Dedifferentiated amniotic fluid mesenchymal stem cell (primary cell): Measurements from ENCODE around the gene KCNMB2.
"Not testable (repeated sequence)": the region's sequence is repeated elsewhere in the genome, so short reads cannot be mapped to it uniquely, and the experiment has no call there.

Experiments
- DNase-seq: peaks from one replicate; pipeline ENCODE4 v3.0.0-alpha.2; 2016; ENCODE audit errors: extremely low spot score

The KCNMB2 gene

DNA sequence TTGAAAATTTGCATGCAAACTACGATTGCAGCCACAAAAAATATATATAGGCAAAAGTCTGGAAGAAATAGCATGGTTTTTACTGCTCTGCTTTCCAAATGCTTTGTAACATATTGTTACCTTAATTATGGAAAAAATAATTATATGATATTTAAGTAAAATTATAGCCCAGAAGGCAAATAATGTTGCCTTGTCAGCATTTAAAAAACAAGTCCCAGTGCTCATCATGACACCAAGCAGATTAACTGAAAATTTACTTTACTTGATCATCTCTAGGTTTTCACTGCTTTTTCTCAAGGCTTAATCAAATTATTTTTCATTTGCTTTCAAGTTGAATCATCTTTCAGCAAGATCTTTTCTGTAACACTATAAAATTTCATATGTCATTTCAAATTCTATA lies 272.5 kb downstream of the KCNMB2 start:
- no peak for DNase-seq

DNA sequence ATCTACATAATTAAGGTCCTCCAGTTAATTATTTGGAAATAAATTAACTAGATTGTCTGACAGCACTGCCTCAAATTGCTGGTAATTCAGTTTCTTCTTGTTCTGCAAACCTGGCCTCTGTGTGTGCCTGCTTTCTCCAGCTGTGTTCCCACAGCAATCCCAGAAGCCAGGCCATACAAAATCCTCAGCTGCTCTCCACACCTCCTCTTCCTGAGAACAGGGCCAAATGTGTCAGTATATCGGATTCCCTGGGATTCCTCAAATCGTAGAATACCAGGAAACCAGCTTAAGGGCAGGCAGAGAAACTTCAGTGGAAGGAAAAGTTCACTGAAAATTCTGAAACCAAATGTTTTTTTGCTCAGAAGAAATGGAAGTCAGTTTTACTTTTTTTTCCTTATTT lies 273.9 kb downstream of the KCNMB2 start:
- no peak for DNase-seq

DNA sequence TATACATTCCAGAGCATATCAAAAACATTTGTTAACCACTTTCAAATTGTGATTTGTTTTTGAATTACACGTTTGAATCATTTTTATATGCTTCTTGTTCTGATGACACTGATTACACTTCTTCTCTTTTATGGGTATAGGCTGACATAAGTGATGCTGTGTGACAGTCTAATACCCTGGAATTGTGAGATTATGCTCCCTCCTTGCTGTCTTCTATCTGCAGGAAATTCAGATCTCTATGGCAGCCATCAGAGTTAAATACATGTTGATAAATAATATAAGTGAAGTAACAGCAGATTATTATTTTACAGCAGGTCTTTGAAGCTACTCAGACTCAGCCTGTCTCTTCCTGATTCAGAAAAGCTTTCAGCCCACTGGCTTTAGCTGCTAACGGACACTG lies 286.5 kb downstream of the KCNMB2 start:
- DNase-seq = no peak

DNA sequence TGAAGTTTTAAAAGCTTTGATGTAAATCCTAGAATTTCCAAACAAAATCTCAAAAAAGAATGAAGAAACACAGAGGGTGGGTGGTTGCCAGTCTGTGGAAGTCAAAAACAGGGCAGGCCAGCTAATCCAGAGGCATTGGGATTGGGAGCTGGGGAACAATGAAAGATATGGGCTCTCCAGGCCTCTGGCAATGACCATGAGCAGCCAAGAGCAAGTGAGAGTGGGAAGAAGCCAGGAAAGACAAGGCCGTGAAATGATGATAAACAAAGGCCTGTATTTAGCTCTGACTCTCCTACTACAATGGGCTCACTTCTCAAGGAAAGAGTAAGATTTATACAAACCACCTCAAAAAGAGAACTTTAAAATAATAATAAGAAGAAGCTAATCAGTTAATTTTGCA lies 286.9 kb downstream of the KCNMB2 start:
- DNase-seq = no peak

- no peak for DNase-seq
These were observed 287.5 kb downstream of the KCNMB2 start for GRCh38 chr3:178823591-178824246.

DNA sequence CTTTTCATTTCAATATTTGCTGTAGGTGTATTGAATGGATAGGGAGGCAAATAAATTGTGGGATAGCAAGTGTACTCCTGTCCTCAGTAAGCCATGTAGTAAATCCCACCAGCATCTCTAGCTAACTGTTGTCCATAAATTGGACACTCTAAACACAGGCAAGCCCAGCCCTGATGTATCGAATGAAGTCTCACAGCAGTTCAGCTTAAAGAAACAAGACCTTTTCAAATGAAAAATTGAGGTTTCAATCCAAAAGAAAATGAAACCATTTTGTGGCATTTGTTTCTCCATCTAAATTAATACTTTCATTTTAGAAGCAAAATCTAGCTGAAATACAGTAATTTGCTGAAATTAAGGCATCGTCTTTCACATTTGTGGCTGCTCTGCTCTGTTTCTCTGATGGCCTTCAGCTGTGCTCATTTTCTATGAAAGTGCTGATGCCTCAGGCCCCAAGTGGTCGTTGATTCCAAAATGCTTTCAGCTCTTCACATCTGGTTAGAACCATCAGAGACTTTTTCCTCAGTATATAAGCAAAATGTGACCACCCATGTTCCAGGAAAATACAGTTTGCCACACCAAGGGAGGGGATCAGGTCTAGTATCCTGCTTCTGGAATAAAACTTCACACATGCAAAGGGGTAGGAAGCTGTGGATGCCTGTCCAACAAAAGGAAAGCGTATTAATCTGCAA lies 290.3 kb downstream of the KCNMB2 start:
- no peak for DNase-seq

DNA sequence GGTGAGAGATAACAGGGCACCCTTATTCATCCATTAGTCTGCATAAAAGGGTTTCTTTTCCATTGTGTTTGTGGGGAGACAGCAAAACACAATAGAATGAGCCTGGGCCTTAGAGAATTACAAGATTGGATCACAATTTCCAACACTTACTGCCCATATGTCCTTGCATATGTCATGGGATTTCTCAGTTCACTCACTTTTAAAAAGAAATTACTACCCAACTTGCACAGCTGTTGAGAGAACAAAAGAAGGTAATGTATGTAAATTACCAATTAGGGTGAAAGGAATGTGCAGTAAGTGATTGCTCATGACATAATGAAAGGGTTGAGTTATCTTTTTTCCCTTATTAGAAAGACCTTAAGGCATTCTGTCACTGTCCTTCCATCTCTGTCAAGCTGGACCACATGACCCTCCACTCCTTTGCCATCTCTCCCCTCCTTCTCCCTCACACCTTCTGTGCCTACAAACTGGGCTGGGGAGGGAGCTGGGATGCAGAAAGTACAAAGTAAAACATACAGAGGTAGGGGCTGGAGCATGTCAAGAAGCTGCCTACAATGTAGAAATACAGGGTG lies 291.1 kb downstream of the KCNMB2 start:
- DNase-seq = no peak

DNA sequence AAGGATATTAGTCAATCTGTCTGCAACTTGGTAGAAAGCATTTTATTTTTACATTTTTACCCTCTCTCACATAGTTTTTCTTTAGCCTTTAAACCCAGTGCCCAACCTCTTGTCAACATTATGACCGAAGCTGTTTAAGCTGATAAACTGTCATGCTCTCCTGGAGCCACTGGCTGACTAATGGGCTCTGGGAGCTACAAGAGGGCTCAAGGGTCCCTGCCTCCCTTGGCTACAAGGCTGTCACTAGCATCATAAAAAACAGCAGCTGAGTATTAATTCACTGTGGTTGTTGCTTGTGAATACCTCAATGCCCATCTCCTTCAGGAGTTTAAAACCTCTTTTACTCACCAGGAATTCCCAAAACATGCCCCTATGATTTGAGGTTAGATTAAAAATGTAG lies 297.5 kb downstream of the KCNMB2 start:
- no peak for DNase-seq

DNA sequence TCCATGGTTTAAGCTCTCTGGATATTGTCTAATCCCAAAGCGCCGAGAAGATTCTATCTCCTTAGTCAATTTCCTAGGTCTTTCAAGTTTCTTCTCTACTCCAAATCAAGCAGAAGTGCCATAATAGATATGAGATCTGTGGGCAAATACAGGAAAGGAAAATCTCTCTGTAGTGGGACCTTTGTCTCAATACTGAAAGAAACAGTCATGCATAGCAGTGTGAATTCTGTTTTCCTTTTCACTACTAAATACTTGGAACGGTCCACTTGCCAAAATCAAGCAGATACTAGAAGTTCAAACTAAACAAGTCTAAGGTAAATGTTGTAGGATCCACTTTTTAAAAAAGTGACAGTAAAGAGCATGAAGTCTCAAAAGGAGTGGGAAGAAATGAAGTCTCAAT lies 298.8 kb downstream of the KCNMB2 start:
- no peak for DNase-seq

DNA sequence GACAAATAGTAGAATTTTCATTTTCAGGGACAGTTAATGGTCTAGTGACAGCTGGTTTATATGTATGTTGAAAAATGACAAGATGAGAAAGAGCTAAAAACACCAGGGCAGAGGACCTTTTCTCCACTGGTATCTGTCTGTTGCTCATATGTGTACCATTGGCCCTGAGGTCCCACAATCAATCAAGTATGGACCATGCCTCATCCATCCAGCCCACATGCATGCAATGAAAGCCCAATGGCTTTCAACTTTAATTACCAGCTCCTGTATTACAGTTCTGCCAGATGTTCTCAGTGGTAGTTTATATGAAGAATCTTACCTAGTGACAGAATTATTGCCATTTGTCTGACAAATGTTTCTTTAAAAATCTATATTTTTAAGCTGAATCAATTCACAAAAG lies 301.3 kb downstream of the KCNMB2 start:
- no peak for DNase-seq

DNA sequence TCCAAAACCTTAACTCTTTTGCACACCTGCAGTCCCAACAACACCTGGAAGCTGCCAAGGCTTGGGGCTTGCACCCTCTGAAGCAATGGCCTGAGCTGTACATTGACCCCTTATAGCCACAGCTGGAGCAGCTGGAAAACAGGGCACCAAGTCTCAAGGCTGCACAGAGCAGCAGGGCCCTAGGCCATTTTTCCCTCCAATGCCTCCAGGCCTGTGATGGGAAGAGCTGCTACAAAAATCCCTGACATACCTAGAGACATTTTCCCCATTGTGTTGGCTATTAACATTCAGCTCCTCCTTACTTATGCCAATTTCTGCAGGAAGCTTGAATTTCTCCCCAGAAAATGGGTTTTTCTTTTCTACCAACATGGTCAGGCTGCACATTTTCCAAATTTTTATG lies 304.4 kb downstream of the KCNMB2 start:
- DNase-seq = no peak

GRCh38 chr3:178841011-178841410 lies 304.8 kb downstream of the KCNMB2 start:
- no peak for DNase-seq

DNA sequence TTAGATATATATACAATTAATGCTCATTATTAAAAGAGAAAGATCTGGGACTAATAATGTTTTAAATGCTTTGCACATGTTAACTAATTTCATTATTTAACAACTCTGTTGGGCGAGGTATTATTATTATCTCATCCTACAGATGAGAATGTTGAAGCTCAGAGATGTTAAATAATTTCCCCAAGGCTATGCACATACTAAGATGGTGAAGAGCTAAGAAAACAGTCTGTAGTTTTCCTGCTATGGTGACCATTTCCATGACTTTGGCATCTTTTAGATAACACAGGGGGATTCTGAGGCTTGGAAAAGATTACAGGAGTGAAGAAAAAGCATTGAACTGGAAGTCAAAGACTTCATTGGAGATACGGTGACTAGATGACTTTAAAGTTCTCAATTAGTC lies 308.7 kb downstream of the KCNMB2 start:
- DNase-seq = no peak

GRCh38 chr3:178845420-178846118 lies 309.3 kb downstream of the KCNMB2 start:
- peak; percentile 55 for DNase-seq

GRCh38 chr3:178847190-178847589 lies 311.0 kb downstream of the KCNMB2 start:
- DNase-seq = peak; percentile 79

DNA sequence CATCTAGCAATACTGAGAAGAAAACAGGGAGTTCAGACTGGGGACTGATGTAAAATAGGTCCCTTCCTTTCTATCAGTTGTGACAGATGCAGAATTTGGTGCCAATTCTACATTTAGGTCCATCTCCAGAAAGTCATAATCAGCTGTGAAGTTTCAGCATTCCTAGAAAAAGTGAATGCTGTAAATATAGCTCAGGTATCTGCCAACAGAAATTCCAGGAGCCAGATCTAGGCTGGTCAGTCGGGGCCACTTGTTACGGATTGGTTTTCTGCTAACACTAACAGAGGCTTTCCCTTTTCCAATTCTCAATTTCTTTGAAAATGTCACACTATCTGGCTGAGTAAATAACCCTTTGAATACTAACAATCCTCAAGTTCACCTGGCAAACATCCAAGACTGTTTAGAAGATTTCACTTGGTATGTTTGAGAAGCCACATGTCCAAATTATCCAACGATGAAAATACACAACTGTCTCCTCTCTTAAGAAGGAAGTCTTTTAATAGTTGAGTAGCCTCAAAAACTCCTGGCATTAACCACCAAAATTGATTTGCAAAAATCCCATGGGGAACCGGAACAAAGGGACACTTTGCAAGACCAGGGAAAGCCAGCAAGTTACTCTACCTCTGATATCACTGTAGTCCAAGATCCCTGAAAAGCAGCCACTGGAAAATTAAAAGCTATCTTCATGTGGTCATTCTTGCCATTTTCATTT lies 313.1 kb downstream of the KCNMB2 start:
- DNase-seq = no peak

- no peak for DNase-seq
These were observed 314.4 kb downstream of the KCNMB2 start for GRCh38 chr3:178850450-178851190.

DNA sequence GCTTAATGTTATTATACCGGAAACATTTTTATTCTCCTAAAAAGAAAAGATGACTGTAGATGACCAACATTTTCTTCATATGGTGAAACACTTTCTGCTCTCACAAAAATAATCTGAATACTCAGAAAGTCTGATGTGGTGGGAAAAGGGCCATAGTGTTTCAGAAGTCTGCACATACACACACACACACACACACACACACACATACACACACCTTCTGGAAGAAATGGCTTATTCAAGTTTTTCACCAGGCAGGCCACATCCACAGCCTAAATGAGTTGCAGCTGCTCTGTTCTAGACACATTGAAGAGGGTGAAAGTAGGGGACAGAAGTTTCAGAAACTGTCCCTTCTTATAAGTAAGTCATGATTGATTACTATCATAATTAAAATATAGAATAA lies 315.3 kb downstream of the KCNMB2 start:
- DNase-seq = no peak

DNA sequence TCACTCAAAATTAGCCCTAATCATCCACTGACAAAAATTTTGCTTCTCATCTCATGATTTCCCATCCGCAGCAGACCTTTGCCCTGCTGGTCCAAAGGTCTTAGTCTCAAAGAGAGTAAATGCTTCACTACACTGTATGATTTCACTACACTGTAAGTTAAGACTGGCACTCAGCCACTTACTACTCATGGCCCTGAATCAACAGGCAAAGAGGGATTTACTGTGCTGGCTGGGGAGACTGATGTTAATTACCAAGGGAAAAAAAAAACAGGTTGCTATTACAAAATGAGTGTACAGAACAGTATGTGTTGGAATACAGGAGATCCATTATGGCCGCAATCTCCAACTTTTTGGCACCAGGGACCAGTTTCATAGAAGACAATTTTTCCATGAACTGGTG lies 320.6 kb downstream of the KCNMB2 start:
- peak; percentile 28 for DNase-seq

DNA sequence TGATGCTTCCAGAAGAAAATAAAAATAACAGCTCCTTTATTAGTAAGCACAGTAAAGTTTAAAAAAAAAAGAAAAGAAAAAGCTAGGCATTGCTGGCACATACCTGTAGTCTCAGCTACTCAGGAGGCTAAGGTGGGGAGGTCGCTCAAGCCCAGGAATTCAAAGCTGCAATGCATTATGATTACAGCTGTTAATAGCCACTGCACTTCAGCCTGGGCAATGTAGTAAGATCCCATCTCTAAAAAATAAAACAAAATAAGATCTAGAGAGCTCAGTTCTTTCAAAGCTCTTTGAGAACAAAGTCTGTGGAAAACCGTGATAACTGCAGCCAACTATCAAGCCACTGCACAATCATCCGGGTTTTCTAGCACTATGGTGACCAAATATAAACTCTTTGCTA lies 323.1 kb downstream of the KCNMB2 start:
- no peak for DNase-seq

DNA sequence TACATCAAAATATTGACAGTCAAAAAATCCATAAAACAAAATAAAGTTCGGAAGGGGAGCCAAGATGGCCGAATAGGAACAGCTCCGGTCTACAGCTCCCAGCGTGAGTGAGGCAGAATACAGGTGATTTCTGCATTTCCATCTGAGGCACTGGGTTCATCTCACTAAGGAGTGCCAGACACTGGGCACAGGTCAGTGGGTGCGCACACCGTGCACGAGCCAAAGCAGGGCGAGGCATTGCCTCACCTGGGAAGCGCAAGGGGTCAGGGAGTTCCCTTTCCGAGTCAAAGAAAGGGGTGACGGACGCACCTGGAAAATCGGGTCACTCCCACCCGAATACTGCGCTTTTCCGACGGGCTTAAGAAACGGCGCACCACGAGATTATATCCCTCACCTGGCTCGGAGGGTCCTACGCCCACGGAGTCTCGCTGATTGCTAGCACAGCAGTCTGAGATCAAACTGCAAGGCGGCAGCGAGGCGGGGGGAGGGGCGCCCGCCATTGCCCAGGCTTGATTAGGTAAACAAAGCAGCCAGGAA lies 323.7 kb downstream of the KCNMB2 start:
- not testable (repeated sequence) for DNase-seq
